ENCODE results near the gene NSUN5. TPM values are rescaled to one million over a fixed set of nuclear protein-coding genes. Genes with fewer than 3 reads are reported as not detected.

NSUN5 gene
- total RNA-seq, 4 donors from 2014 or later, result 15.8 to 34.4 (median 26.7) TPM

DNA sequence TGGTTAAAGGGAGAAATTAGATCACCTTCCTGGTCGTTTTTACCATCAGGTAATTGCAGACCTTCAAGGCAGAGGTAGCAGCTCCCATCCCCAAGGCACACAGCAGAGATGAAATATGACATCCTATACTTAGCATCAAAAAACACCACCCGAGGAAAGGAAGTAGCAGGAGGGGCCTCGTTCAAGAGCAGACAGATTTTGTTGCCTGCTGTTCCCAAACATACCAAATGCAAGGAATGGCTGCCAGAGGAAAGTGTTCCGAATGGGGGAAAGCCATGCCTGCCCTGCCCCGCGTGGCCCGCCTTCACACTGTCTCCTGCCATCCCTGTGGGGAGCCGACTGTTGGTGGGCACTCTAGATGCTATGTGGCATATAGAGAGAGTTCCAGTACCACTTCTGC lies 37.3 kb upstream of the NSUN5 start:
- H3K9me3 ChIP-seq, result no peaks in the 10 kb centered on the region
- WGBS, 2 donors (ENCODE audit: low coverage in 1 of 2), result 59 to 64% methylated on average over 5 of the region's 8 CpGs
- ATAC-seq, result no peak
- no peaks in the 10 kb centered on the region for H3K36me3 ChIP-seq
- H3K4me1 ChIP-seq, result peaks cover 0 to 8% (median 0%) of the 10 kb centered on the region in 3 donors
- no peak overlapping the region for H3K4me3 ChIP-seq
- H3K27me3 ChIP-seq, result peaks cover 6% of the 10 kb centered on the region
- TF ChIP-seq CTCF (IDR thresholded peaks at IDR 0.05), result no peak
- no peak for TF ChIP-seq POLR2A (IDR thresholded peaks at IDR 0.05)
- no peak for TF ChIP-seq EP300 (IDR thresholded peaks at IDR 0.05)
- no peak for TF ChIP-seq POLR2AphosphoS5 (IDR thresholded peaks at IDR 0.05)
- no peak overlapping the region for H3K27ac ChIP-seq

- H3K4me3 ChIP-seq, result no peak overlapping the region
- TF ChIP-seq CTCF (IDR thresholded peaks at IDR 0.05) (no peak), POLR2AphosphoS5 (IDR thresholded peaks at IDR 0.05) (no peak), POLR2A (IDR thresholded peaks at IDR 0.05) (no peak), EP300 (IDR thresholded peaks at IDR 0.05) (no peak)
- H3K9me3 ChIP-seq, result no peaks in the 10 kb centered on the region
- no peak for ATAC-seq
- H3K36me3 ChIP-seq, result no peaks in the 10 kb centered on the region
- peaks cover 7% of the 10 kb centered on the region for H3K27me3 ChIP-seq
- 61 to 85% methylated on average over 3 to 4 of the region's 4 CpGs for WGBS, 2 donors (ENCODE audit: low coverage in 1 of 2)
- H3K4me1 ChIP-seq, result peaks cover 0 to 8% (median 0%) of the 10 kb centered on the region in 3 donors
- H3K27ac ChIP-seq, result no peak overlapping the region
Measured at GRCh38 chr7:73345538-73345937, 36.9 kb upstream of the NSUN5 start.

GRCh38 chr7:73343671-73344380 lies 35.2 kb upstream of the NSUN5 start:
- WGBS, 2 donors (ENCODE audit: low coverage in 1 of 2), result 81 to 84% methylated on average over 6 to 7 of the region's 7 CpGs

GRCh38 chr7:73342645-73343044 lies 34.0 kb upstream of the NSUN5 start:
- ATAC-seq, result peak; percentile 61
- Histone ChIP-seq H3K9me3 (no peaks in the 10 kb centered on the region), H3K4me1 (peaks cover 0 to 8% (median 0%) of the 10 kb centered on the region in 3 donors), H3K4me3 (peak overlapping the region in 1 of 2 donors; percentile 13), H3K27ac (no peak overlapping the region), H3K36me3 (no peaks in the 10 kb centered on the region), H3K27me3 (peaks cover 13% of the 10 kb centered on the region)
- 26 to 40% methylated on average over 1 to 7 of the region's 8 CpGs for WGBS, 2 donors (ENCODE audit: low coverage in 1 of 2)
- TF ChIP-seq CTCF (IDR thresholded peaks at IDR 0.05) (peak in 3 of 4 experiments; percentile 48 to 58 (median 51)), POLR2A (IDR thresholded peaks at IDR 0.05) (no peak), EP300 (IDR thresholded peaks at IDR 0.05) (no peak)

More at GRCh38 chr7:73343671-73344380, 35.2 kb upstream of the NSUN5 start:
- H3K27ac ChIP-seq, result no peak overlapping the region
- no peaks in the 10 kb centered on the region for H3K36me3 ChIP-seq
- no peak for TF ChIP-seq POLR2AphosphoS5 (IDR thresholded peaks at IDR 0.05)
- TF ChIP-seq CTCF (IDR thresholded peaks at IDR 0.05), result no peak
- TF ChIP-seq EP300 (IDR thresholded peaks at IDR 0.05), result no peak
- TF ChIP-seq POLR2A (IDR thresholded peaks at IDR 0.05), result no peak
- peaks cover 0 to 8% (median 0%) of the 10 kb centered on the region in 3 donors for H3K4me1 ChIP-seq
- no peaks in the 10 kb centered on the region for H3K9me3 ChIP-seq
- ATAC-seq, result no peak
- no peak overlapping the region for H3K4me3 ChIP-seq
- H3K27me3 ChIP-seq, result peaks cover 13% of the 10 kb centered on the region

DNA sequence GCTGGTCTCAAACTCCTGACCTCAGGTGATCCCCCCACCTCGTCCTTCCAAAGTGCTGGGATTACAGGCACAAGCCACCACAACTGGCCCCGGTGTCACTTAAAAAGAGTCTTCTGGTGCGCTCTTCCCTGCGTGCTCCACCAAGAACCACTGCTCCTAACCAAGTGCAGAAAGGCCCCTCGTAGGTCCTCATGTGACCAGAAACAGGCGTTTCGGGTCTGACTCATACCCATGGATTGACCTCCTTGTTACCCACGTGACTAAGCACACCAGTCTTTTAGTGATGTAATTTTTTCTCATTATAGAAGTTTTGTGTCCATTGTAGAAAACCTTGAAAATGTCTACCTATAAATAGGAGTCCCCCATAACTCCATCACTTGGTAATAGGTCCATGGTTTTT lies 33.3 kb upstream of the NSUN5 start:
- WGBS, 2 donors (ENCODE audit: low coverage in 1 of 2), result 53 to 61% methylated on average over 6 to 8 of the region's 8 CpGs
- Histone ChIP-seq H3K9me3 (no peaks in the 10 kb centered on the region), H3K27ac (no peak overlapping the region), H3K36me3 (no peaks in the 10 kb centered on the region), H3K4me3 (no peak overlapping the region), H3K27me3 (peaks cover 13% of the 10 kb centered on the region), H3K4me1 (peaks cover 0 to 8% (median 0%) of the 10 kb centered on the region in 3 donors)
- no peak for TF ChIP-seq CTCF (IDR thresholded peaks at IDR 0.05)
- TF ChIP-seq POLR2A (IDR thresholded peaks at IDR 0.05), result no peak
- no peak for TF ChIP-seq EP300 (IDR thresholded peaks at IDR 0.05)
- no peak for TF ChIP-seq POLR2AphosphoS5 (IDR thresholded peaks at IDR 0.05)
- ATAC-seq, result no peak

Data from gastroesophageal sphincter (tissue), 4 donors.